H9 (cell line): Measurements from ENCODE around the gene MCCC2. TPM values are rescaled to one million over a fixed set of nuclear protein-coding genes. Genes with fewer than 3 reads are reported as not detected.

Experiments
- DNase-seq: peaks from one replicate; pipeline ENCODE4 v3.0.0-alpha.2; 2017
- H2AFZ ChIP-seq: one replicate; pipeline ENCODE4 v1.6.1; 2013; ENCODE audit warnings: mild to moderate bottlenecking, low read length, control low read depth, moderate library complexity
- H2AK5ac ChIP-seq: 2 replicates; pipeline ENCODE4 v1.6.1; 2013; ENCODE audit warnings: low read length, control low read depth, mixed read lengths; ENCODE audit not compliant: insufficient read length
- H2BK120ac ChIP-seq: one replicate; pipeline ENCODE4 v1.6.1; 2013; ENCODE audit warnings: low read depth, mild to moderate bottlenecking, low read length, control low read depth, inconsistent platforms; ENCODE audit not compliant: poor library complexity, severe bottlenecking
- H2BK12ac ChIP-seq: 2 replicates; pipeline ENCODE4 v1.6.1; 2013; ENCODE audit warnings: low read length, control low read depth, mixed read lengths, low read depth; ENCODE audit not compliant: insufficient read length
- H2BK15ac ChIP-seq: 2 replicates; pipeline ENCODE4 v1.6.1; 2013; ENCODE audit warnings: low read depth, low read length, control low read depth
- H2BK20ac ChIP-seq: one replicate; pipeline ENCODE4 v1.6.1; 2013; ENCODE audit warnings: low read depth, mild to moderate bottlenecking, low read length, control low read depth, inconsistent platforms; ENCODE audit not compliant: poor library complexity, severe bottlenecking
- H2BK5ac ChIP-seq: 2 replicates; pipeline ENCODE4 v1.6.1; 2013; ENCODE audit warnings: low read length, control low read depth, mixed read lengths; ENCODE audit not compliant: insufficient read length
- H3K14ac ChIP-seq: 2 replicates; pipeline ENCODE4 v1.6.1; 2013; ENCODE audit warnings: low read length, control low read depth; ENCODE audit not compliant: insufficient read depth
- H3K18ac ChIP-seq: 2 replicates; pipeline ENCODE4 v1.6.1; 2013; ENCODE audit warnings: low read depth, mild to moderate bottlenecking, mixed read lengths, low read length, control low read depth; ENCODE audit not compliant: insufficient read length
- H3K23ac ChIP-seq: 2 replicates; pipeline ENCODE4 v1.6.1; 2013; ENCODE audit warnings: low read length, control low read depth, mixed read lengths, low read depth; ENCODE audit not compliant: insufficient read length
- H3K23me2 ChIP-seq: 2 replicates; pipeline ENCODE4 v1.6.1; 2013; ENCODE audit warnings: low read depth, mild to moderate bottlenecking, mixed read lengths, low read length, control low read depth; ENCODE audit not compliant: insufficient read length, poor library complexity, severe bottlenecking
- H3K27ac ChIP-seq: 2 replicates; pipeline ENCODE4 v1.5.1; 2013; ENCODE audit warnings: low read length, control low read depth, mixed read lengths, low read depth; ENCODE audit not compliant: insufficient read length
- H3K27me3 ChIP-seq: 2 replicates; pipeline ENCODE4 v1.6.1; 2013; ENCODE audit warnings: low read length, control low read depth, inconsistent platforms; ENCODE audit not compliant: insufficient read depth
- H3K4ac ChIP-seq: 2 replicates; pipeline ENCODE4 v1.6.1; 2013; ENCODE audit warnings: low read depth, mild to moderate bottlenecking, control low read depth, inconsistent platforms, low read length, moderate library complexity
- H3K4me1 ChIP-seq: 2 replicates; pipeline ENCODE4 v1.6.1; 2013; ENCODE audit warnings: low read length, control low read depth, inconsistent platforms; ENCODE audit not compliant: insufficient read depth
- H3K4me2 ChIP-seq: 2 replicates; pipeline ENCODE4 v1.6.1; 2013; ENCODE audit warnings: low read length, control low read depth, mixed read lengths; ENCODE audit not compliant: insufficient read length, insufficient read depth
- H3K56ac ChIP-seq: 2 replicates; pipeline ENCODE4 v1.6.1; 2013; ENCODE audit warnings: low read depth, mild to moderate bottlenecking, mixed read lengths, low read length, control low read depth; ENCODE audit not compliant: insufficient read length
- H3K79me1 ChIP-seq: 2 replicates; pipeline ENCODE4 v1.6.1; 2013; ENCODE audit warnings: low read depth, mild to moderate bottlenecking, moderate library complexity, low read length, control low read depth, inconsistent platforms; ENCODE audit not compliant: insufficient read depth, poor library complexity, severe bottlenecking
- H3K79me2 ChIP-seq: 2 replicates; pipeline ENCODE4 v1.6.1; 2013; ENCODE audit warnings: low read length, control low read depth, inconsistent platforms; ENCODE audit not compliant: insufficient read depth
- H3K9ac ChIP-seq: 2 replicates; pipeline ENCODE4 v1.6.1; 2013; ENCODE audit warnings: low read length, control low read depth, mixed read lengths; ENCODE audit not compliant: insufficient read length; ENCODE audit errors: extremely low read depth
- H3K9me3 ChIP-seq: one replicate; pipeline ENCODE4 v1.6.1; 2013; ENCODE audit warnings: low read depth, low read length, inconsistent platforms; ENCODE audit not compliant: control insufficient read depth
- H3T11ph ChIP-seq: one replicate; pipeline ENCODE4 v1.6.1; 2013; ENCODE audit warnings: mild to moderate bottlenecking, low read length, control low read depth, inconsistent platforms
- H4K20me1 ChIP-seq: one replicate; pipeline ENCODE4 v1.6.1; 2013; ENCODE audit not compliant: control insufficient read depth, insufficient read length, insufficient read depth
- H4K5ac ChIP-seq: 2 replicates; pipeline ENCODE4 v1.6.1; 2013; ENCODE audit warnings: low read depth, mild to moderate bottlenecking, mixed read lengths, low read length, control low read depth; ENCODE audit not compliant: insufficient read length
- H4K8ac ChIP-seq: replicated peaks from 2 replicates; pipeline ENCODE4 v1.6.1; 2013; ENCODE audit warnings: low read length, control low read depth, mixed read lengths, low read depth; ENCODE audit not compliant: insufficient read length
- H4K91ac ChIP-seq: 2 replicates; pipeline ENCODE4 v1.6.1; 2013; ENCODE audit warnings: low read depth, mild to moderate bottlenecking, moderate library complexity, mixed read lengths, low read length, control low read depth; ENCODE audit not compliant: insufficient read length
- H3K27ac Mint-ChIP-seq, 3 experiments: 2 replicates in 2 of 3; 3 replicates in 1 of 3; pipeline ENCODE4 v1.8.0; 2020 to 2021; ENCODE audit warnings: mixed read lengths in 3 of 3, mild to moderate bottlenecking in 1 of 3, moderate library complexity in 1 of 3
- H3K27me3 Mint-ChIP-seq: 2 replicates; pipeline ENCODE4 v1.8.0; 2021; ENCODE audit warnings: low read depth, mild to moderate bottlenecking, moderate library complexity, mixed read lengths
- H3K36me3 Mint-ChIP-seq, 3 experiments: 2 replicates in 2 of 3; 3 replicates in 1 of 3; pipeline ENCODE4 v1.8.0; 2020 to 2021; ENCODE audit warnings: low read depth in 3 of 3, mixed read lengths in 3 of 3; ENCODE audit not compliant: insufficient read depth in 1 of 3
- H3K4me1 Mint-ChIP-seq, 2 experiments: 2 replicates each; pipeline ENCODE4 v1.8.0; 2020; ENCODE audit warnings: mixed read lengths in 2 of 2
- H3K4me3 Mint-ChIP-seq, 2 experiments: 2 replicates in 1 of 2; 3 replicates in 1 of 2; pipeline ENCODE4 v1.8.0; 2020 to 2021; ENCODE audit warnings: mild to moderate bottlenecking in 2 of 2, mixed read lengths in 2 of 2, moderate library complexity in 1 of 2
- H3K9me3 Mint-ChIP-seq, 2 experiments: 2 replicates in 1 of 2; 3 replicates in 1 of 2; pipeline ENCODE4 v1.8.0; 2020; ENCODE audit warnings: mild to moderate bottlenecking in 2 of 2, mixed read lengths in 2 of 2, moderate library complexity in 1 of 2
- WGBS: extraction: QIAGEN DNeasy Blood & Tissue Kit; methylation state at CpG from one replicate; pipeline ENCODE4 v1.1.7; 2013; ENCODE audit warnings: missing lambda C conversion rate, low lambda C conversion rate, mixed read lengths; ENCODE audit not compliant: insufficient read length; ENCODE audit errors: extremely low coverage; 5-methylcytosine and 5-hydroxymethylcytosine counted together
- total RNA-seq: library from RNA; stranded (reverse); gene quantifications from 2 replicates; pipeline ENCODE4 v1.2.1, GENCODE V29; 2021
- TF ChIP-seq, protein P1 (sequence below): fragments of 200-600 bp; sonication (generic); conservative IDR thresholded peaks from 3 replicates; pipeline ENCODE4 v1.8.0; 2021; ENCODE audit warnings: antibody characterized with exemption, mild to moderate bottlenecking

The MCCC2 gene
- total RNA-seq, 1 experiment from 2014 or later, result 62.7 TPM

DNA sequence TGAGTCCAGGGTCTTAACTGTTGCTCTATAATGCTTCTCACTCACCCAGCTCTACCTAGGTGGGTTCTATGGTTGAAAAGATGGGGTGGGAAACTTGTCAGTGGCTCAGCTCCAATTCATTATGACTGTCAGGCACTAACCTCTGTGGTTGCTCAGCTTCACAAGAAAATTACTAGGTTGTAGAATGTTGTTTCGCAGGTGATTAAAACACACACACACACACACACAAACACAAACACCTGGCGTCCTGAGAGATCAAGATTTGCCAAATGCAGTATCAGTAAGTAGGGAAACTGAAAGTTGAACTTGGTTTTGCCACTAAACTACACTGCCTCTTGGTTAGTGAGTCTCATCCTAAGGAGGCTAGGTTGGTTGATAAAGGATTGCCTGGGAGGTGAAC is 2.8 kb downstream of the MCCC2 start:
- H3K56ac ChIP-seq, result no peak overlapping the region
- Mint-ChIP-seq H3K36me3 (peaks cover 6 to 12% (median 12%) of the 10 kb centered on the region in 3 experiments; a peak in 5 of 7 replicates), H3K27ac (no peak overlapping the region; a peak in 1 of 7 replicates), H3K4me3 (no peak overlapping the region), H3K4me1 (peaks cover 14 to 18% of the 10 kb centered on the region in 2 experiments), H3K27me3 (no peaks in the 10 kb centered on the region; the same call in 1 of the 2 replicates), H3K9me3 (no peaks in the 10 kb centered on the region)
- no peak overlapping the region for H2BK15ac ChIP-seq
- no peak overlapping the region for H4K91ac ChIP-seq
- no peak overlapping the region for H3K18ac ChIP-seq
- no peak overlapping the region for H3T11ph ChIP-seq
- TF ChIP-seq, protein P1, sequence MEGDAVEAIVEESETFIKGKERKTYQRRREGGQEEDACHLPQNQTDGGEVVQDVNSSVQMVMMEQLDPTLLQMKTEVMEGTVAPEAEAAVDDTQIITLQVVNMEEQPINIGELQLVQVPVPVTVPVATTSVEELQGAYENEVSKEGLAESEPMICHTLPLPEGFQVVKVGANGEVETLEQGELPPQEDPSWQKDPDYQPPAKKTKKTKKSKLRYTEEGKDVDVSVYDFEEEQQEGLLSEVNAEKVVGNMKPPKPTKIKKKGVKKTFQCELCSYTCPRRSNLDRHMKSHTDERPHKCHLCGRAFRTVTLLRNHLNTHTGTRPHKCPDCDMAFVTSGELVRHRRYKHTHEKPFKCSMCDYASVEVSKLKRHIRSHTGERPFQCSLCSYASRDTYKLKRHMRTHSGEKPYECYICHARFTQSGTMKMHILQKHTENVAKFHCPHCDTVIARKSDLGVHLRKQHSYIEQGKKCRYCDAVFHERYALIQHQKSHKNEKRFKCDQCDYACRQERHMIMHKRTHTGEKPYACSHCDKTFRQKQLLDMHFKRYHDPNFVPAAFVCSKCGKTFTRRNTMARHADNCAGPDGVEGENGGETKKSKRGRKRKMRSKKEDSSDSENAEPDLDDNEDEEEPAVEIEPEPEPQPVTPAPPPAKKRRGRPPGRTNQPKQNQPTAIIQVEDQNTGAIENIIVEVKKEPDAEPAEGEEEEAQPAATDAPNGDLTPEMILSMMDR, result no peak
- H2AFZ ChIP-seq, result no peak overlapping the region
- H4K5ac ChIP-seq, result no peak overlapping the region
- no peak overlapping the region for H2AK5ac ChIP-seq
- no peak overlapping the region for H2BK20ac ChIP-seq
- no peaks in the 10 kb centered on the region for H3K27me3 ChIP-seq
- H3K4me1 ChIP-seq, result no peaks in the 10 kb centered on the region
- no peak overlapping the region for H2BK12ac ChIP-seq
- no peak for DNase-seq
- no peak overlapping the region for H3K9ac ChIP-seq
- no peaks in the 10 kb centered on the region for H3K9me3 ChIP-seq
- no peak overlapping the region for H2BK120ac ChIP-seq
- no CpG with 5 or more reads among the region's 2 CpGs for WGBS
- H3K14ac ChIP-seq, result no peak overlapping the region
- no peak overlapping the region for H3K27ac ChIP-seq
- H3K4ac ChIP-seq, result no peak overlapping the region
- no peak overlapping the region for H4K8ac ChIP-seq
- H3K4me2 ChIP-seq, result no peak overlapping the region
- H2BK5ac ChIP-seq, result no peak overlapping the region
- H3K23ac ChIP-seq, result no peak overlapping the region
- peaks cover 8% of the 10 kb centered on the region for H3K23me2 ChIP-seq
- H3K79me1 ChIP-seq, result no peaks in the 10 kb centered on the region
- H3K79me2 ChIP-seq, result peaks cover 20% of the 10 kb centered on the region; the same call in 1 of the 2 replicates
- no peaks in the 10 kb centered on the region for H4K20me1 ChIP-seq
